GM11168 (cell line): ENCODE measurements around the gene CENPVL3.
"Not testable (repeated sequence)": the region's sequence is repeated elsewhere in the genome, so short reads cannot be mapped to it uniquely, and the experiment has no call there.

Experiments used
- in situ Hi-C: fragments of 300-500 bp; cut with MboI; formaldehyde crosslinking; loops from one replicate; pipeline ENCODE4 v1.12.0; 2022; ENCODE audit warnings: low sequenced_read_pairs; ENCODE audit not compliant: unreplicated experiment

The CENPVL3 gene

GRCh38 chrX:51618241-51619155, at the start of gene CENPVL3:
TSS of gene CENPVL3 (minus strand) at chrX:51618912. CDS start at chrX:51618873, 39 bp downstream.
- in situ Hi-C loops: not testable (repeated sequence)

- in situ Hi-C loops: no loop called here
Measured at GRCh38 chrX:51665981-51666380, 47.3 kb upstream of the CENPVL3 start.

- in situ Hi-C loops: loop anchor here (25.0 kb wide), 1 partner anchor 619 kb away; no protein-coding TSS in a partner anchor
Measured at GRCh38 chrX:51643377-51643776, 24.7 kb upstream of the CENPVL3 start.

DNA sequence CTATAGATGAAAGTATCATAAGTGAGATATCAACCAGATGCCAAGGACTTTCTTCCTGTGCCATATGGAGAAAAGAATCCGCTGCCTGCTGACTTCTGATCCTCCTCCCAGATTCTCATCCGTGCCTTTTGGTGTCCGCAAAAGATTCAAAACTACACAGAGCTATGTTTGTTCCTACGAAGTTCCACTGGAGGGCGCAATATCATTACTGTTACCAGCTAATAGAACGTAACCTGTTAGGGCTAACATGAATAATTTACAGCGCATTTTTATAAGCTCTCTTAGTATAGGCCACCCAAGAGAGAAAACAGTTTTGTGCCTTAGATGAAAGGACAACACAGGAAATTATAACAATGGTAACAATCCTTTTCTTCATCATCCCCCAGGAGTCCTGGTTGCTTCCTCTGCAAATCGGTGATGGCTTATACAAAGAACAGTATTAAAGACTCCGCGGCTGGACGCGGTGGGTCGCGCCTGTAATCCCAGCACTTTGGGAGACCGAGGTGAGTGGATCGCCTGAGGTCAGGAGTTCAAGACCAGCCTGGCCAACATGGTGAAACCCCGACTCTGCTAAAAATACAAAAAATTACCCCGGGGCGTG, 22.8 kb upstream of the CENPVL3 start:
- in situ Hi-C loops: loop anchor here (25.0 kb wide), 1 partner anchor 621 kb away; no protein-coding TSS in a partner anchor

- in situ Hi-C loops: loop anchor here (25.0 kb wide), 1 partner anchor 626 kb away; no protein-coding TSS in a partner anchor
Measured at GRCh38 chrX:51636511-51636910, 17.8 kb upstream of the CENPVL3 start.

- in situ Hi-C loops: no loop called here
Measured at GRCh38 chrX:51614353-51615012, 4.2 kb downstream of the CENPVL3 start.

DNA sequence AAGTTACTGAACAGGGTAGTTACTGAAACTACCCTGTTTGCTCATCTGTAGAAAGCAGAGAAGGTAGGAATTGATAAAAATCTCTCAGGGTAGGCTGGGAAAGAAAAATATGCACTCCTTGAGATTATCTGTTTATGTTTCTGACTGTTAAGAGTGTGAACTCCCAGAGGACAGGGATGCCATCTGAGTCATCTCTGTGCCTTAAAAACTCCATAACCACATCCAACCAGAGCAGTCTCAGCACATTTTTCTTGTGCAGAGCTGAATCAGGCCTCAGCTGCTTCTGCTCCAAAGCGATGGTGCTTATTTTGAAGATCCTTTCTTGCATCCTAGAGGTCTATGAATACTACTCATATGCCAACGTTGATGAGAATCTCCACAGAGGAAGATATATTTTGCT, 9.9 kb downstream of the CENPVL3 start:
- in situ Hi-C loops: no loop called here

DNA sequence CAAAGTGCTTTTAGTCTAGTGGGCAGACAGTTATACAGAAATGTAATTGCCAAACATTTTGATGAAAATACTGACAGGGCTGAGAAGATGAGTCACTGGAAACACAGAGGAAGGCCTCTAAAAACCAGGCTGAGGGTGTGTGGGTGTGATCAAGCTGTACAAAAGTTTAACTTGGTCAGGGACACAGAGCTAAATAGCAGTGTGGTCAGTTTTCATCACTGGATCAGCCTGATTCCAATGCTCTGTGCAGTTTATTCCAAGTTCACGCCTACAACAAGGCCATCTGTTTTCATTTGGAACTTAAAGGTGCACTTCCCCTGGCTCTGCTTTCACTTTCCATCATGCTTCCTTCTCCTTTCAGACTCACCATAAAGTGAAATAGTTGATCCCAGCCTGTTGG, 10.6 kb downstream of the CENPVL3 start:
- in situ Hi-C loops: no loop called here

DNA sequence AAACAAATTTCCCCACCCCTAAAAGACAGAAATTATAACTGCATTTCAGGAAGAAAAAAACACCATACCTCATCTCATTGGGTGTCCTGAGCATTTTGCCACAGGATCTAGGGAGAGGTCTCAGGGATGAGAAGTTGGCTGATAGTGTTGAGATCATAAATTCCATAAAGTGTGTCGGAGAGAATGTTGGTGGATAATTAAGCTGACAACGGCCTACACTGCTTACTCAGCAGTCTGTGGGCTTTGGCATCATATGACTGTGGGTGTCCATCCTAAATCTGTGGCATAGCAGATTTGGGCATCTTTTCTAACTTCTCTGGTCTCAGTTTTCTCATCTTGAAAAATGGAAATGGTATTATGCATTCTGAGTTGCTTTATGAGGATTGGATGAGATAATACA, 12.3 kb downstream of the CENPVL3 start:
- in situ Hi-C loops: no loop called here

GRCh38 chrX:51598899-51599298, 19.8 kb downstream of the CENPVL3 start:
- in situ Hi-C loops: no loop called here

- in situ Hi-C loops: no loop called here
Measured at GRCh38 chrX:51571874-51572273, 46.8 kb downstream of the CENPVL3 start.

DNA sequence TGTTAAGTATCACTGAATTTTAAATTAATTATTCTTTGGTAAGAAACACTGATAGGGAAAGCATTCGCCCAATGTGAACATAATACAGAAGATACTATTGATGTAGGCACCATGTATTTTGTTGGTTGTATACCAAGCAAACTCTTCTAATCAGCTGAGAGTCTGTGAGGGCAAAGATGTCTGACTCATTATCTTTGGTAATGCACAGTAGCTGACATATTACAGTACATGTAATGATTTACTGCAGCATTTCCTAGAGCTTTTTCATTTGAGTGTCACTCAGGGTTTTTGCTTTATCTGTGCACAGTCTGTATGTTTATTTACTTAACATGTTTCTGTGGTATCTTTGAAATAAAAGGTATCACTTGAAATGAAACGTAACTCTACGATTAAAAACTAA, 49.2 kb downstream of the CENPVL3 start:
- in situ Hi-C loops: no loop called here

DNA sequence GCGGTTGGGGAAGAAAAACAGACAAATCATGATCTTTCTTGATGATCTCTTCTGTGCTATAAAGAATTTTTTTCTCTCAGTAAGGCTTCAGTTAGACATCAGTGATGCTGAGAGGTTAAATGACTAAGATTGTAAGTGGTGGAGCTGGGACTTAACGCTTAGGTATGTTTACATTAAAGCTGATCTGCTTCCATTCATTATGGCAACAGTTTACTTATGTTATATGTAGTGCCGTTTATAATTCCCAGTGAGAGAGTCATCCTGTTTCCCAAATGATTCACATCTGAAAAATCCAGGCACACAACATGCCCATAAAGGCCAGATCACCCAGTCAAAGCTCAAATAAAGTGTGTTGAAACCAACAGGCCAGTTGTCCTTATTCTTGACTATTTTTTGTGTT, 50.1 kb downstream of the CENPVL3 start:
- in situ Hi-C loops: no loop called here
